SH-SY5Y (cell line): Measurements from ENCODE around the gene MAST4.

ENCODE experiments used
- GATA2 ChIP-seq: IDR thresholded peaks from 2 replicates; pipeline ENCODE4 v1.6.1; 2011; ENCODE audit warnings: mild to moderate bottlenecking, low read depth, low read length
- GATA3 ChIP-seq: IDR thresholded peaks from 2 replicates; pipeline ENCODE4 v1.6.1; 2011; ENCODE audit warnings: low read depth, mild to moderate bottlenecking, low read length, moderate library complexity

DNA sequence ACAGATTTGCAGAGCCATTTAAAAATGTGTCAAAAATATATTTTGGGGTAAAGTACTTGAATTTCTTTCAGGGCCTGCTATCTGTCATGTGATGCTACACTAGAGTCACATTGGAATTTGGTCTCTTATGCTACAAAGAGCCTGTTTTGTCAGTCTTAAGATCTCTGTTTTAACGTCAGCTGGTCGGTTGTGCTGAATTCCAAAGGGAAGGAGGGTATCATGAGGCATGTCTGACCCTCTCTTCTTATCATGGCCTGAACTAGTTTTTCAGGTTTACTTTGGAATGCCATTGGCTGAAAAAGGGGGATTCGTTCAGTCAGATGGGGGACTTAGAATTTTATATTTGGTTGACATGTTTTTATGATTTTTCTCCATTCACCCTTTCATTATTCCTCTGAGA, 309.8 kb downstream of the MAST4 start:
- TF ChIP-seq GATA2 (no peak), GATA3 (no peak)
